ENCODE measurements around the gene RNFT2. TPM values are rescaled to one million over a fixed set of nuclear protein-coding genes. Genes with fewer than 3 reads are reported as not detected.

Gene RNFT2
- total RNA-seq, 2 donors from 2014 or later, result 0.32 to 4.7 TPM

GRCh38 chr12:116709768-116710167 is 28.3 kb upstream of the RNFT2 start:
- no peak for TF ChIP-seq CTCF (IDR thresholded peaks at IDR 0.05)
- TF ChIP-seq POLR2A (IDR thresholded peaks at IDR 0.05), result no peak
- TF ChIP-seq POLR2AphosphoS5 (IDR thresholded peaks at IDR 0.05), result no peak
- DNase-seq (ENCODE audit: low spot score), result no peak
- Histone ChIP-seq H3K9me3 (no peaks in the 10 kb centered on the region), H3K27ac (no peak overlapping the region), H3K27me3 (replicated peaks; ENCODE audit: insufficient read depth) (no peaks in the 10 kb centered on the region), H3K36me3 (no peaks in the 10 kb centered on the region), H3K4me3 (no peak overlapping the region), H3K4me1 (replicated peaks) (no peaks in the 10 kb centered on the region)
- 70% methylated on average over 10 of the region's 10 CpGs for WGBS
- intact Hi-C loops (cut with DNase I), result loop anchor here (10.0 kb wide), 2 partner anchors 165 to 315 kb away; no protein-coding TSS in a partner anchor

- no peaks in the 10 kb centered on the region for H3K4me1 ChIP-seq (replicated peaks)
- 55% methylated on average over 8 of the region's 8 CpGs for WGBS
- H3K27me3 ChIP-seq (replicated peaks; ENCODE audit: insufficient read depth), result no peaks in the 10 kb centered on the region
- intact Hi-C loops (cut with DNase I), result no loop called here
- TF ChIP-seq CTCF (IDR thresholded peaks at IDR 0.05), result no peak
- no peak for TF ChIP-seq POLR2AphosphoS5 (IDR thresholded peaks at IDR 0.05)
- TF ChIP-seq POLR2A (IDR thresholded peaks at IDR 0.05), result no peak
- H3K36me3 ChIP-seq, result no peaks in the 10 kb centered on the region
- no peak overlapping the region for H3K27ac ChIP-seq
- no peaks in the 10 kb centered on the region for H3K9me3 ChIP-seq
- DNase-seq (ENCODE audit: low spot score), result no peak
- H3K4me3 ChIP-seq, result no peak overlapping the region
Measured at GRCh38 chr12:116710370-116711150, 27.6 kb upstream of the RNFT2 start.

DNA sequence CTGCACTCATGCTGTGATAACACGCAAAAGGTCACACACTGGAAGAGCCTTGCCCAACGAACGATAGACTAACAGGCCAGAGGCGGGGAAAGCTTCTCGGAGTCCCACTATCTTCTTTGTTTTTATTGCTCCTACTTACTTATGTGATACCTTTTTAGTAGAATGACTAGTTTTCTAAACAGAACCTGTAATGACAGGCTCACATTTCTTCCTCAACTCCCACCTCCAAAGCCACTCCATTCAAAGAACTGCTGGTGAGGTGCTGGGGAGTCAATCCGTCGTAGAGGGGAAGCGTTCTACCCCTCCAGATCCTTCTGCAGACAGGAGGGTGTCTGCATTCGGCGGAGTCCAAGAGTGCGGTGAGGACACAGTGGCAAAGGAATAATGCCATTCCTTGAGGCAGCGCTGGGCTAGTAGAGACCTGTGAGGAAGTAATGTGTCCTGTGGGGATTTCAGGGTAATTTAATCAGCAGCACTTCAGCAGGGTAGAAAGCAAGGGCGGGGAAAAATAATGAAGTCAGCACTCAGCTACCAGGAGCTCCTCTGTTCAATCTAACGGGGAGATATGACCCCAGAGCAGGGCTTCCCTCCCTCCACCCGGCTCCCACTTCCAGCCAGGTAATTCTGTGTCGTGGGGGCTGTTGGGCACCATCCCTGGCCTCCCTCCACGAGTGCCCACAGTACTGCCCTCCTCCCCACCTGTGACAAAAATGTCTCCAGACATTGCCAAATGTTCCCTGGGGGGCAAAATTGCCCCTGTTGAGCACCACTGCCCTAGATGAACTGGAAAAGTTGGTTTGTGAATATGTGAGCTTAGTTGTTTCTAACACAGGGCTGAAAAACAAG is 25.4 kb upstream of the RNFT2 start:
- H3K4me3 ChIP-seq, result no peak overlapping the region
- intact Hi-C loops (cut with DNase I), result no loop called here
- WGBS, result 52% methylated on average over 17 of the region's 17 CpGs
- no peaks in the 10 kb centered on the region for H3K27me3 ChIP-seq (replicated peaks; ENCODE audit: insufficient read depth)
- no peaks in the 10 kb centered on the region for H3K4me1 ChIP-seq (replicated peaks)
- TF ChIP-seq POLR2AphosphoS5 (IDR thresholded peaks at IDR 0.05) (peak; percentile 51), POLR2A (IDR thresholded peaks at IDR 0.05) (no peak)
- no peaks in the 10 kb centered on the region for H3K9me3 ChIP-seq
- DNase-seq (ENCODE audit: low spot score), result peak; percentile 51
- H3K27ac ChIP-seq, result peak overlapping the region in 1 of 2 donors; percentile 49
- H3K36me3 ChIP-seq, result no peaks in the 10 kb centered on the region

DNA sequence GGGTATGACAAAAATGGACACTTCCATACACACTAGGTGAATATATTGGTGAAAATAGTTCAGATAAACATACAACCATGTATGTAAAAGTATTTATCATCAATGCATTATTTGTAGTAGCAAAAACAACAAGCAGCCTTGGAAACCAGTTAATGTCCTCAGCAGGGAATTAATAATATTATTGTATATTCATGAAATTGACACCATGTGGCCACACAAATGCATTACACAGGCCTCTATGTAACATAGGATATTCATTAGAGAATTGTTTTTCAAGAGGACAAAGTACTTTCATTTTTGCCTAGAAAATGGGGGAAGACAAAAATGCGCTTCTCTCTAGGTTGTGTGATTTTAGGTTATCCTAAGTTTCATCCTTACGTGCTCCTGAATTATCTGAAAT is 24.6 kb upstream of the RNFT2 start:
- intact Hi-C loops (cut with DNase I), result no loop called here
- Histone ChIP-seq H3K9me3 (no peaks in the 10 kb centered on the region), H3K27ac (no peak overlapping the region), H3K4me3 (no peak overlapping the region), H3K36me3 (no peaks in the 10 kb centered on the region), H3K27me3 (replicated peaks; ENCODE audit: insufficient read depth) (no peaks in the 10 kb centered on the region), H3K4me1 (replicated peaks) (no peaks in the 10 kb centered on the region)
- no peak for DNase-seq (ENCODE audit: low spot score)
- TF ChIP-seq CTCF (IDR thresholded peaks at IDR 0.05) (no peak), POLR2AphosphoS5 (IDR thresholded peaks at IDR 0.05) (no peak), POLR2A (IDR thresholded peaks at IDR 0.05) (no peak)
- WGBS, result 96% methylated on average over 2 of the region's 2 CpGs

DNA sequence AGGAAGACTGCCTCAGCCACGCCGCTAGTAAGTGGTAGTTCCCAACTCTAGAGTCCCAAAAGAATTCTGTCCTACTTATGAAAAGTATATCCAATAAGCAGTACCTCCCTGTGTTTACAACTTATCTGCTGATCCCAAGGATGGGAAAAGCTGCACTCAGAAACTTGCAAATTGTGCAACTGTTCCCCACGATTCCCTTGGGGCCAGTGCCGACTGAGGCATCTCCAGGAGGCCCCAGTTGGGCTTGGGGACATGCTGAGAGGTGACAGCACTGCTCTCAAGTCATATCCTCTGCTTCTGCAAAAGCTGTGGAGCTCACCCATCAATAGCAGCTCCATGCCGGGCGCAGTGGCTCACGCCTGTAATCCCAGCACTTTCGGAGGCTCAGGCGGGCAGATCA is 23.9 kb upstream of the RNFT2 start:
- intact Hi-C loops (cut with DNase I), result no loop called here
- DNase-seq (ENCODE audit: low spot score), result no peak
- H3K27me3 ChIP-seq (replicated peaks; ENCODE audit: insufficient read depth), result no peaks in the 10 kb centered on the region
- H3K27ac ChIP-seq, result no peak overlapping the region
- H3K36me3 ChIP-seq, result no peaks in the 10 kb centered on the region
- no peaks in the 10 kb centered on the region for H3K4me1 ChIP-seq (replicated peaks)
- no peak for TF ChIP-seq POLR2AphosphoS5 (IDR thresholded peaks at IDR 0.05)
- no peak overlapping the region for H3K4me3 ChIP-seq
- H3K9me3 ChIP-seq, result no peaks in the 10 kb centered on the region
- WGBS, result 96% methylated on average over 9 of the region's 9 CpGs
